Frontal cortex (tissue), 4 donors: ENCODE data around the gene TGFB3. TPM values are rescaled to one million over a fixed set of nuclear protein-coding genes. Genes with fewer than 3 reads are reported as not detected.

Source experiments
- DNase-seq, 2 donors: peaks; one replicate each; pipeline ENCODE4 v3.0.0; 2012; ENCODE audit warnings: low spot score in 2 of 2
- FAIRE-seq: peaks from 2 replicates; lab custom pipeline; 2012; peaks lifted over from hg19 to GRCh38; lab: Jason Lieb, UNC
- total RNA-seq: library from RNA; depleted of rRNA; stranded (reverse); fragments of >200 nt; gene quantifications from one replicate; pipeline ENCODE4 v1.2.3, GENCODE V29; 2014
- donor health status: control.
- donor health status: control.
- donor health status: control.

Gene TGFB3
- total RNA-seq, 1 donor from 2014 or later = 19.2 TPM

DNA sequence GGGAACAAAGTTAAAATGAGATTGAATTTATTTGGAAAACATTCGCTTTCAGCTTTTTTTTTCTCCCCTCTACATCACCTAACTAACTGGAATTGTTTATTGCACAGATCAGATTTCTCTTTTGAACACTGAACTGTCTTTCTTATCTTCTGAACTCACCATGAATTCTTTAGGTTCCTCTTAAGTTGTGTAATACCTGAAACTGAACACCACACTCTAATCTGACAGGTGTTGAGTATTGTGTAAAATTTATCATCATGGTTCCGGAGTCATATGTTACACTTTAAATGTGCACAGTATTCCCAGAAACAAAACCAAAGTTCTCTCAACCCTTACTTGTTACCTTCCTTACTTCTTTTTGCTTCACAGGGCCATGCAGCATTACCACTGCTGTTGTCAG is 66.8 kb downstream of the TGFB3 start:
- FAIRE-seq (no peak), DNase-seq (no peak)

DNA sequence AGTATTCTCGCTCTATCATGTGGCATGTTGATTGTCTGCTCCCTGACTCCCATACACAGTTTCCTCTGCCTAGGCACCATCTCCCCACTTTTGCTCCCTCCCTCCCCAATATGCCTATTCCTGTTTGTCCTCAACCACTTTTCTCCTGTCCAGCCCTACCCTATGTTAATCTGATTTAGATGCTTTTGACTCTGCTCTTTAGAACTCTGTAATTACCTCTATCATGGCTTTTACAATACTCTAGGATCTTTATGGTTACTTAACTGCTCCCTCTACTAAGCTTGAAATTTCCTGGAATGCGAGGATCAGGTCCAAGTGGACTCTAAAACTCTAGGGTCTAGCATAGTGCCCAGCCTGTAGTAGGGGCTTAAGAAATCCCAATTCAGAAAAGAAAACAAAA is 68.6 kb downstream of the TGFB3 start:
- FAIRE-seq (no peak), DNase-seq (no peak)

DNA sequence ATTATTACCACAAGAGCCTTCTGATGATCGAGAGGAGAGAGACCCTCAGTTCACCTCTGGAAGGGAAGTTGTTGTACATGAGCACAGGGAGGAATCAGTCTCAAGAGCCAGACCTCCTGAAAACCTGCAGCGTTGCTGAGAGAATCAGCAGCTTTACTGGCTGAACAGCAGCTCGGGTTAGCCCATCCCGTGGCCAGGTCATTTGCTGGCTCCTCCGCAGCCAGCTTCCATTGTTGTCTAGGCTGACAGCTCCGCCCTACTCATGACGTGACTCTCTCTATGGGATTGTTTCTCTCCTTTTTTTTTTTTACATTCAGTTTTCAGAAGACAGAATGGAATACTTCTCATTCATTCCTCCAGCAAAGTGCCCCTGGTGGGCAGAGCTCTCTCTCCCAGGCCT is 69.9 kb downstream of the TGFB3 start:
- no peak for FAIRE-seq
- no peak for DNase-seq

DNA sequence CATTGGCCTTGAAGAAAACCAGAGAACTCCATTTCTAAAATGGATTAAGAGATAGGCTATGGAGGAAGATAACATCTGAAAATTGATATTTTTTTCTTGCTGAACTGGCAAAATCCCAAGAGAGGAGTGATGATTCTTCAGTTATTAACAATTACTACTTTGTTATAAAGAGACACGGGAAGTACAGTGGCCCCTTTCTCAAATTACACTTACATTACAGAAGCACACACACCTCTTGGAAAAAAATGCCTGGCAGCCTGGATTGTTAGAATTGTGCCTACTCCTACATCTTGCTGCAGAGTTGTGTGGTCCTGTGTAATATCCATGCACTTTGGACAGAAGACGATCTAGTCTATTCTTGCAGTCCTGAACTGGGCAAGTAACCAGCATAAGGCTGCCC is 71.7 kb downstream of the TGFB3 start:
- DNase-seq (no peak), FAIRE-seq (no peak)

DNA sequence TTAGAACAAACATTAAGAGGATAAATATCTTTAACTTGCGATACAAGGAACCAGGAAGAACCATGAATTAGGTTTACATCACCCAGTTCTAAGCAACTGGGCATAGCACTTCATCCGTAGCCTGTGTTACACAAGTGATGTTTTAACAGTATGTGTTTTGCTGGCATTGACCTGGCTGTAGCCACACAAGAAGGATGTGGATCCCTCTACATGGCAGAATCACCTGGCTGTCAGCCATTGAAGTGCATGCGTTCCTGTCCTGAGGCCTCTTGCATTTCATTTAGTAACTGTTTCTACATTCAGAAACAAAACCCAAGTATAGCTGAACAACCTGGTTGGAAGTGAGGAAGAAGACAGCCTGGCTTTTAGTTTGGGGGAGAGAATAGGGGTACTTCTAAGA is 72.2 kb downstream of the TGFB3 start:
- FAIRE-seq (no peak), DNase-seq (no peak)

Other genes with a start within 250 kb of the TGFB3 start
- 31.8 TPM for gene IFT43, start 3.8 kb upstream of the TGFB3 start, total RNA-seq
- gene GPATCH2L, start 169.9 kb upstream of the TGFB3 start, total RNA-seq = 83.2 TPM